NB4 (cell line): ENCODE measurements around the gene KIAA1191.

Source experiments
- DNase-seq: peaks from one replicate; pipeline ENCODE4 v3.0.0; 2010; ENCODE audit warnings: low read depth
- H3K4me3 ChIP-seq: one replicate; pipeline ENCODE4 v1.5.1; 2011; ENCODE audit warnings: mild to moderate bottlenecking, low read depth, low read length, moderate library complexity
- CTCF ChIP-seq: IDR thresholded peaks from one replicate; pipeline ENCODE4 v1.5.1; 2012; ENCODE audit warnings: low read depth, low read length
- MAX ChIP-seq: IDR thresholded peaks from 2 replicates; pipeline ENCODE4 v1.6.1; 2011; ENCODE audit warnings: low read depth, low read length
- MYC ChIP-seq: IDR thresholded peaks from 2 replicates; pipeline ENCODE4 v1.6.1; 2011; ENCODE audit warnings: low read depth, low read length
- POLR2A ChIP-seq: IDR thresholded peaks from 2 replicates; pipeline ENCODE4 v1.6.1; 2011; ENCODE audit warnings: mild to moderate bottlenecking; ENCODE audit not compliant: insufficient read length; ENCODE audit errors: extremely low read depth

The KIAA1191 gene

GRCh38 chr5:176369934-176370711 is 8.6 kb upstream of the KIAA1191 start:
- TF ChIP-seq POLR2A (no peak), CTCF (no peak), MYC (no peak), MAX (no peak)
- H3K4me3 ChIP-seq = no peak overlapping the region
- DNase-seq = no peak

DNA sequence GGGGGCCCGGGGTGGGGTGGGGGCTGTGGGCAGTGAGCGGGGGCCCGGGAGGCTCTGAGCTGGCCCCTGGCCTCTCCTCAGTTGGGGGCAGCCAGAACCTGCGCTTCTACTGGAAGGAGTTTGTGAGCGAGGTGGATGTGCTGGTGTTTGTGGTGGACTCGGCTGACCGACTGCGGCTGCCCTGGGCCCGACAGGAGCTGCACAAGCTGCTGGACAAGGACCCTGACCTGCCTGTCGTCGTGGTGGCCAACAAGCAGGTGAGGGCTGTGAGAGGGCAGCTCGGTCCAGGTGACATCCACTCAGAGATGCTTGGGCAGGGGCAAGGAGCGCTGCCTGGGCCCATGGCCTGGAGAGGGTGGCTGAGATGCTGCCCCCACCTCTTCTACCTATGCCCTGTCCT is 7.2 kb upstream of the KIAA1191 start:
- no peak for TF ChIP-seq POLR2A
- no peak for TF ChIP-seq MAX
- TF ChIP-seq MYC = no peak
- TF ChIP-seq CTCF = no peak
- H3K4me3 ChIP-seq = no peak overlapping the region
- DNase-seq = no peak

GRCh38 chr5:176366232-176366894 is 4.8 kb upstream of the KIAA1191 start:
- H3K4me3 ChIP-seq = no peak overlapping the region

GRCh38 chr5:176365351-176366231 is 4.0 kb upstream of the KIAA1191 start, which contains the start of gene ARL10:
Gene ARL10 (plus strand): TSS chr5:176365487. CDS start chr5:176365564, 77 bp downstream.
- no peak for DNase-seq
- no peak for TF ChIP-seq MYC
- no peak for TF ChIP-seq POLR2A
- TF ChIP-seq CTCF = no peak
- TF ChIP-seq MAX = no peak
- H3K4me3 ChIP-seq = no peak within 1 kb of the TSS

More at GRCh38 chr5:176366232-176366894, 4.8 kb upstream of the KIAA1191 start:
- TF ChIP-seq MYC (no peak), POLR2A (no peak), MAX (no peak), CTCF (no peak)
- no peak for DNase-seq

GRCh38 chr5:176364765-176365350 is 3.3 kb upstream of the KIAA1191 start:
- TF ChIP-seq MAX (no peak), POLR2A (no peak), MYC (no peak), CTCF (no peak)
- no peak for DNase-seq
- H3K4me3 ChIP-seq = no peak overlapping the region
